ENCODE data around the gene RIOK1.

Gene RIOK1

DNA sequence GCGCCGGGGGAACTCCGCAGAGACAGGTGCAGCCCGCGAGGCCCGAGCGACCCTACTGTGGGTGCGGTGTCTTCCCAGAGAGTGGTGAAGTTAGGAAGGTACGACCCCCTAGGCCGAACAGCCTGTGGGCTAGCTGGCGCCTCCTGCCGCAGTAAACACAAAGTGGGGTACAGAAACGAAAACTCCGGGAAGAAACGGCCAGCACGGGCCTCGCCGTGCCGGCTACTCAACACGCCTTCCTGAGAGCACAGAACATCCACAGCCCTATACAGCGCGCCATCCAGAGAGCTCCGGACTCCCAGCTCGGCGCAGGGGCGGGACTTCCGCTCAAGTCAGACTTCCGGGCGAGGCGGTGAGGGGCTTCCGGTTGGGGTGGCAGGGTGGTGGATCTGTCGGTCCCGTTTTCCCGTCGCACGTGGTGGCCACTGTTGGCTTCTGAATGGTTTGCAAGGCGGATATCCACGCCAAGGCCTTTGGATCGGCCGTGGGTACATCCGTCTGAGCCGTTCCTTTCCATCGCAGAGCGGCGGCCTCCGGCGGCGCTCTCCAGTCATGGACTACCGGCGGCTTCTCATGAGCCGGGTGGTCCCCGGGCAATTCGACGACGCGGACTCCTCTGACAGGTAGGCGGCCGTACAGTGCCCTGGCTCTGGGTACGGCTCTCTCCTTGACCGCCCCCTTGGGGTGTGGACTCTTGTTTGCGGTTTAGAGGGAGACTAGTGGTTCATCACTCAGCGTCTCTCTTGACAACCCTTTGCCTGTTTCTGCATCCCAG is at the start of gene RIOK1, which contains the start of gene CAGE1:
Gene RIOK1 (plus strand): TSS at position 358 of the 775 bp plus-strand sequence. CDS start 195 bp downstream, at position 553.
Gene CAGE1 (minus strand): TSS at position 292 of the 775 bp plus-strand sequence. CDS start 2,569 bp downstream, outside the sequence.
- H4K20me1 ChIP-seq (ENCODE audit: insufficient read depth, low read length) = no peaks in the 10 kb centered on the region
- H2AFZ ChIP-seq (ENCODE audit: low read depth, low read length) = peak within 1 kb of the TSS; percentile 78
- H3K79me2 ChIP-seq (ENCODE audit: low read length) = peaks cover 41% of the 10 kb centered on the region
- peak within 1 kb of the TSS; percentile 97 for H3K4me3 ChIP-seq (ENCODE audit: low read length)
- TF ChIP-seq, protein P1, sequence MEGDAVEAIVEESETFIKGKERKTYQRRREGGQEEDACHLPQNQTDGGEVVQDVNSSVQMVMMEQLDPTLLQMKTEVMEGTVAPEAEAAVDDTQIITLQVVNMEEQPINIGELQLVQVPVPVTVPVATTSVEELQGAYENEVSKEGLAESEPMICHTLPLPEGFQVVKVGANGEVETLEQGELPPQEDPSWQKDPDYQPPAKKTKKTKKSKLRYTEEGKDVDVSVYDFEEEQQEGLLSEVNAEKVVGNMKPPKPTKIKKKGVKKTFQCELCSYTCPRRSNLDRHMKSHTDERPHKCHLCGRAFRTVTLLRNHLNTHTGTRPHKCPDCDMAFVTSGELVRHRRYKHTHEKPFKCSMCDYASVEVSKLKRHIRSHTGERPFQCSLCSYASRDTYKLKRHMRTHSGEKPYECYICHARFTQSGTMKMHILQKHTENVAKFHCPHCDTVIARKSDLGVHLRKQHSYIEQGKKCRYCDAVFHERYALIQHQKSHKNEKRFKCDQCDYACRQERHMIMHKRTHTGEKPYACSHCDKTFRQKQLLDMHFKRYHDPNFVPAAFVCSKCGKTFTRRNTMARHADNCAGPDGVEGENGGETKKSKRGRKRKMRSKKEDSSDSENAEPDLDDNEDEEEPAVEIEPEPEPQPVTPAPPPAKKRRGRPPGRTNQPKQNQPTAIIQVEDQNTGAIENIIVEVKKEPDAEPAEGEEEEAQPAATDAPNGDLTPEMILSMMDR (IDR thresholded peaks at IDR 0.05; ENCODE audit: low read depth, low read length) = 0 out of 2 replicates have a peak, but pooled peaks have one; percentile 8
- no peak for TF ChIP-seq EZH2phosphoT487 (IDR thresholded peaks at IDR 0.05; ENCODE audit: low read depth)
- H3K4me1 ChIP-seq (ENCODE audit: low read length) = peaks cover 21% of the 10 kb centered on the region
- H3K9me3 ChIP-seq (ENCODE audit: insufficient read depth, low read length) = no peaks in the 10 kb centered on the region
- peak within 1 kb of the TSS; percentile 78 for H3K27ac ChIP-seq (ENCODE audit: low read length)
- peak within 1 kb of the TSS; percentile 98 for H3K4me2 ChIP-seq (ENCODE audit: low read length)
- H3K36me3 ChIP-seq (replicated peaks; ENCODE audit: low read depth, low read length) = peaks cover 11% of the 10 kb centered on the region
- H3K9ac ChIP-seq (ENCODE audit: low read length) = peak within 1 kb of the TSS; percentile 78
- no peaks in the 10 kb centered on the region for H3K27me3 ChIP-seq (ENCODE audit: low read depth, low read length)

DNA sequence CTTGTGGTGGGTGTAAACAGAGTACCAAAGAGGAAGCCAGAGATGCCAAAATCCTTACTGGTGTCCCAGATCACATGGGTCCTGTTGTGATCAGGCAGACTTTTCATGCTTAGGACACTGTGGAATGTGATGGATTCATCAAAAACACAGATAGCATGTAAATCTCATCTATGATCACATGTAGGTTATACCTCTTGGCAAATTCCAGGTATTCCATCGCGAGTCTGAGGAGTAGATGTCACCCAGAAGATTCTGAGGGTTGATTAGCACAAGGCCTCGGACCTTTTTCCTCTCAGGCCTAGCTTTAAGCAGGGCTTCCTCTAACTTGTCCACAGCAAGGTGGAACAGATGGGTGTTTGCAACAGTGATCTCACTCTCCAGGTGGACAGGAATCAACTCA is 48.3 kb upstream of the RIOK1 start:
- Histone ChIP-seq H3K4me1 (ENCODE audit: low read length) (no peaks in the 10 kb centered on the region), H3K79me2 (ENCODE audit: low read length) (no peaks in the 10 kb centered on the region), H3K9ac (ENCODE audit: low read length) (no peak overlapping the region), H4K20me1 (ENCODE audit: insufficient read depth, low read length) (no peaks in the 10 kb centered on the region), H3K4me3 (ENCODE audit: low read length) (no peak overlapping the region), H3K27me3 (ENCODE audit: low read depth, low read length) (no peaks in the 10 kb centered on the region), H3K27ac (ENCODE audit: low read length) (no peak overlapping the region), H3K9me3 (ENCODE audit: insufficient read depth, low read length) (no peaks in the 10 kb centered on the region), H3K36me3 (replicated peaks; ENCODE audit: low read depth, low read length) (no peaks in the 10 kb centered on the region), H3K4me2 (ENCODE audit: low read length) (no peak overlapping the region), H2AFZ (ENCODE audit: low read depth, low read length) (no peak overlapping the region)
- TF ChIP-seq EZH2phosphoT487 (IDR thresholded peaks at IDR 0.05; ENCODE audit: low read depth) = no peak
- TF ChIP-seq, protein P1 (IDR thresholded peaks at IDR 0.05; ENCODE audit: low read depth, low read length) = no peak

DNA sequence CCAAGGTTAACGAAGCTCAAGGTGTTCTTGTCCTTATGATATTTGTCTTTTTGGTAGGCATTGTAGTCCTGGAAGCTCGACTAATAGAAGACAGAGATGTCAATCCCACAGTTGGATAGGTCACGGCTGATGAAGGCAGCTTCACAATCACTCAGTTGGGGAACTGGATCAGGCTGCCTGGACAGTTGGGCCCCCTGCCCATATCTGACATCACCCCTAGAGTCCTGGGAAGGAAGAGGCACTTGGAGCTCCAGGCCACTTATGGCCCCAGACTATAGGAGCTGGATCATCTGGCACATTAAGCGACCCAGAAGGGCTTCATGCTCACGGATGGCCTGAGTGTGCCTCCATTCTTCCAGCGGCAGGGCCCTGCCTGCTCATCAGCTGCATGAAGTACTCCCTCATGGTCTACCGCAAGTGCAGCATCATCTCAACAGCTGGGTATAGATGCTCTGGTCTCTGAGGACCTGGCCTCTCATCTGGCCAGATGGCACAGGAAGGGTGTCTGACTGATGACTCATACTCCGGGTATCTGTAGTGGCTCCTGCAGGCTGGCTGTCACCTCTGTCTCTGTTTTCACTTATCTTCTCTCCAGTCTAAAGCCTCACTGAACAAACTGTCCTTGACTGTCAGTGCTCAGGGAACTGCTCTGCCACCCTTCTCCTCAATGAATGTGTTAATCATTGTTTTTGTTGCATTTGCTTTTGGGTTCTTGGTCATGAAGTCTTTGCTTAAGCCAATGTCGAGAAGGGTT is 47.4 kb upstream of the RIOK1 start:
- no peaks in the 10 kb centered on the region for H3K4me1 ChIP-seq (ENCODE audit: low read length)

More for the DNA sequence above, 47.4 kb upstream of the RIOK1 start:
- no peak overlapping the region for H2AFZ ChIP-seq (ENCODE audit: low read depth, low read length)
- H3K36me3 ChIP-seq (replicated peaks; ENCODE audit: low read depth, low read length) = no peaks in the 10 kb centered on the region
- no peaks in the 10 kb centered on the region for H3K27me3 ChIP-seq (ENCODE audit: low read depth, low read length)
- no peaks in the 10 kb centered on the region for H3K79me2 ChIP-seq (ENCODE audit: low read length)
- TF ChIP-seq EZH2phosphoT487 (IDR thresholded peaks at IDR 0.05; ENCODE audit: low read depth) = no peak
- TF ChIP-seq, protein P1 (IDR thresholded peaks at IDR 0.05; ENCODE audit: low read depth, low read length) = no peak
- H3K9me3 ChIP-seq (ENCODE audit: insufficient read depth, low read length) = no peaks in the 10 kb centered on the region
- H3K9ac ChIP-seq (ENCODE audit: low read length) = no peak overlapping the region
- no peak overlapping the region for H3K4me3 ChIP-seq (ENCODE audit: low read length)
- no peak overlapping the region for H3K27ac ChIP-seq (ENCODE audit: low read length)
- H4K20me1 ChIP-seq (ENCODE audit: insufficient read depth, low read length) = no peaks in the 10 kb centered on the region
- H3K4me2 ChIP-seq (ENCODE audit: low read length) = no peak overlapping the region

Measured in OCI-LY3 (cell line).